ENCODE results near the gene AHCY.
"Not testable (repeated sequence)": the region's sequence is repeated elsewhere in the genome, so short reads cannot be mapped to it uniquely, and the experiment has no call there.

Gene AHCY

DNA sequence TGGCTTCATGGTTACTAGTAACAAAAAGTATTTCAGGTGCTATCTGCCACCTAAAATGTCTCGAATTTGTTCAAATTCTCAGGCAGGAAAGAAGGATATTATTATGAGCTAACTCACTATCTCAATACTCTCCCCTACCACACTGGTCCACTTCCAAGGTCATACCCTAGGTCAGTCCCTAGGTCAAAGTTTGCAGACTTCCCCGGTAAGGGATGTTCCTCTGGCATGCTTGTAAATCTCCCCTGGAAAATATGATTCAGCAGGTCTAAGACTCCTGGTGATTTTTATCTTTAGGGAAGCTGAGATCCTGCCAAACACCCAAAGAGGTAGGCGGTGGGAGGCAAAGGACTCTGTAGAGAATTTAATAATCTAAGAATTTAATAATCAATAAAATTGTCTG lies 6.7 kb downstream of the AHCY start:
- DNase-seq (ENCODE audit: low read depth), result no peak

DNA sequence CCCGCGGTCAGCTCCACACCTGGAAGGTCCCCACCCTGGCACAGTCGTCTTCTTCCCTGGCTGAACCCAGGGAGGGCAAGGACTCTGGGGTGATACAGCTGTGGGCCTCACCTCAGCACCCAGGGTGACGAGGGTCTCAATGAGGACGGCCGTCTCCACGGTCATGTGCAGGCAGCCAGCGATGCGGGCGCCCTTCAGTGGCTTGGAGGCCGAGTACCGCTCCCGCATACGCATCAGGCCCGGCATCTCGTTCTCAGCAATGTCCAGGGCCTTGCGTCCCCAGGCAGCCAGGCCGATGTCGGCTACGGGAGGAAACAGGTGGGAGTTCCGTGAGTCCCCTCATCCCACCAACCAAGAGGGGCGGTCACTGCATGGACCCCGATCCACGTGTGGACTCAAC lies 7.9 kb downstream of the AHCY start:
- DNase-seq (ENCODE audit: low read depth), result no peak

DNA sequence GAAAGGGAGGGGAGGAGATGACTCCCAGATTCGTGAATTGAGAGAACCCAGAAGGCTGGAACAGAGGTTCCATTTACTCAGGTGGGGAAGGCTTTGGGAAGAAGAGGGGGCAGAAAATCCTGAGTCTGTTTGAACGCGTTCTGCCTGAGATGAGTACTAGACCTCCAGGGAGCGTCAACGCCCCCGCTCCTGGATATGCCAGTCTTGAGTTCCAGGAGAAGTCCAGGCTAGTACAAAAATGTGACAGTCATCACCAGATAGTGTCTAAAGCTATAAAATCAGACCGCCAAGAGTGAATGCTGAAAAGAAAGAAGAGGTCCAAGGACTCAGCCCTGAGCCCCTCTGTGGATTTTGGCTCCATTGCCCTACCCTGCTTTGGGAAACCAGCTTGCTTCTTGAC lies 8.6 kb downstream of the AHCY start:
- DNase-seq (ENCODE audit: low read depth), result no peak

DNA sequence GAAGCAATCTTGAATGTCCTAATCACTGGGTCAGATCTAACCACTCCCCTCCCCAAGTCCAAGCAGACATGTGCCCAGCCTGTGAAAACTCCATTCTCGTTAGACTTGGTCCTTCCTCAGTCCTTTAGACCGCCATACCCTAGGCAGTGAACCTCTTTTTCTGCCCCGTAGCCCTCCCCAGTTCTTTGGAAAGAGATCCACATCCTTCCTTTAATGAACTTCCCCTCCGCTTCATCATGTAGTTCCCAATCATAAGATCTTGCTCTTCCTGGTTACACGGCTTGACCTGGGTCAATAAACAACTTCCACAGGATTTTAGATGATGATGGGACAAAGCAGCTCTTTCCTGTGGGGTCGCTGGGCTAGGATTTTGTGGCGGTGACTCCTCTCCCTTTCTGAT lies 9.6 kb downstream of the AHCY start:
- DNase-seq (ENCODE audit: low read depth), result no peak

DNA sequence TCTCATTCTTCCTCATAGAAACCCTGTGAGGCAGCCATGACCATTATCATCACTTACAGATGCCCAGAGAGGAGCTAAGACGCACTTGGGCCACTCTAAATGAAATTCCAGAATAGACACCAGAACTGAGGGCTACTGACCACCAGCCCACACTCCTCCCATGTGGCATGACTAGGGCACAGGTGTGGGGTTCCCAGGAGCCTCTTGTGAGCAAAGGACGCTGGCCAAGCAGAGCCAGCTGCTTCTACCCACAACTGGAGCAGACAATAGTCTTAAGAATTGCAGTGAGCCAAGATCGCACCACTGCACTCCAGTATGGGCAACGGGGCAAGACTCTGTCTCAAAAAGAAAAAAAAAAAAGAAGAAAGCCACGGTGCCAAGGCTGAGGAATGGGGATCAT lies 10.0 kb downstream of the AHCY start:
- no peak for DNase-seq (ENCODE audit: low read depth)

DNA sequence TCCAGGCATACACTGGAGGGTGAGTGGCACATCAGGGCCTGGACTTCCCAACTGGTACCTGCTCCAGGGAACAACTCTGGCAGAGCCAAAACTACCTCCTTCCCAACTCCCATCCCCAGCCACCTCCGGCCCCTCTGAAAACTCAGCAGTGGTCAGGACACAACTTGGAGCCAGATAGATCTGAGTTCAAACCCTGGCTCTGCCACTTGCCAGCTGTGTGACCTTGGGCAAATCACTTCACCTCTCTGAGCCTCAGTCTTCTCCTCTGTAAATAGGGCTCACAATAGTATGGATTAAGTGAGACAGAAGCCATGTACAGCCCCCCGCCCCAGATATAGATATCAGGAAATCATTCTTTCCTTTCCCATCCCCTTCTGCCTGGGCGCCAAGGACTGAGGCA lies 10.7 kb downstream of the AHCY start:
- DNase-seq (ENCODE audit: low read depth), result no peak

DNA sequence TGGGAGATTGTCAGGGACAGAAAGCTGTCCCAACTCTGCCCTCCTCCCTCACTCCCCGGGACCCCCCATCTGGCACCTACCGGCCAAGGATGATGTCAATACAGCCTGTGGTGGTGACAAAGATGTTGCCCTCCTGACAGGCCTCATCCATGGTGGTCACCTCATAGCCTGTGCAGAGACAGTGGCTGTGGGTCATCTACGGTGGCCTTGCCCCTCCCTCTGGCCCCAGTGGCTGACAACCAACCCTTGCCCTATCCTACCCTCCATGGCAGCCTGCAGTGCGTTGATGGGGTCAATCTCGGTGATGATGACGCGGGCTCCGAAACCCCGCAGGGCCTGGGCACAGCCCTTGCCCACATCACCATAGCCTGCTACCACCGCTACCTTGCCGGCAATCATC lies 12.7 kb downstream of the AHCY start:
- DNase-seq (ENCODE audit: low read depth), result no peak

DNA sequence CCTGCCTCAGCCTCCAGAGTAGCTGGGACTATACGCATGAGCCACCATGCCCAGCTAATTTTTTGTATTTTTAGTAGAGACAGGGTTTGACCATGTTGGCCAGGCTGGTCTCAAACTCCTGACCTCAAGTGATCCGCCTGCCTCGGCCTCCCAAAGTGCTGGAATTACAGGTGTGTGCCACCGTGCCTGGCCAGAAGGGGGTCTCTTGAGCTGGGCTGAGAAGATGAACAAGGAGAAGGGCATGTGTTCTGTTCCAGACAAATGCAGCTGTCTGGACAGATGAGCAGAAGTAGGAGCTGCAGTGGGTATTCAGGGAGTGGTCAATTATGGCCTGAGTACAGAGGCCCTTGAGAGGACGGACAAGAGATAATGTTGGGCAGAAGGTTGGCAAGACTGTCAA lies 15.7 kb downstream of the AHCY start:
- DNase-seq (ENCODE audit: low read depth), result not testable (repeated sequence)

DNA sequence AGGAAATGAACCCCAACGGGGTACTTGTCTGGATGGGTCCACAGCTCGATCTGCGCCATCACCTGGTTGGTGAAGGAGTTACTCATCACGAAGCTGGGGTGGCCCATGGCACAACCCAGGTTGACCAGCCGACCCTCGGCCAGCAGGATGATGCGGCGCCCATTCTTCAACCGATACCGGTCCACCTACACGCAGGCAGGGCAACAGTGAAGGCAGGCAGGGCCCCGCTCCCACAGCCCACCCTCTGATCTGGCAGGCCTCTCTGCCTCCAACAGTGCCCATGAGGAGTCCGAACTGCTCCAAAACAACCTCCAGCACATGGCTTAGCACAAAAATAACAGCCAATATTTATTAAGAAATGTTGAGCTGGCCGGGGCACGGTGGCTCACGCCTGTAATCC lies 17.7 kb downstream of the AHCY start:
- DNase-seq (ENCODE audit: low read depth), result no peak

DNA sequence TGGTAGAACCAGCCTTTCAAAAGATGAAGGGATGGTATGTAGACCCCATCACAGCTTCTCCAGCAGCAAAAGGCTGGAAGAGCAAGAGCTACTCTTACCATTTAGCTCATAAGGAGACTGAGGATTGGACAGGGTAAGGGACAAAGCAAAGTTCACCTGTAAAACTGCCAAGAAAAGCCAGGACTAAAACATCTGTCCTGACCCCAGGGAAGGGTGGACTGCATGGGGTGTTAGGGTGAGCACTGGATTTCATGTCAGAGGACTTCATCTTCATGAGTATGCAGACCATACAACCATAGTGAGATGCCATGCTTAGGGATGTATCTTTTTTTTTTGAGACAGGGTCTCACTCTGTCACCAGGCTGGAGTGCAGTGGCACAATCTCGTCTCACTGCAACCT lies 19.3 kb downstream of the AHCY start:
- no peak for DNase-seq (ENCODE audit: low read depth)

DNA sequence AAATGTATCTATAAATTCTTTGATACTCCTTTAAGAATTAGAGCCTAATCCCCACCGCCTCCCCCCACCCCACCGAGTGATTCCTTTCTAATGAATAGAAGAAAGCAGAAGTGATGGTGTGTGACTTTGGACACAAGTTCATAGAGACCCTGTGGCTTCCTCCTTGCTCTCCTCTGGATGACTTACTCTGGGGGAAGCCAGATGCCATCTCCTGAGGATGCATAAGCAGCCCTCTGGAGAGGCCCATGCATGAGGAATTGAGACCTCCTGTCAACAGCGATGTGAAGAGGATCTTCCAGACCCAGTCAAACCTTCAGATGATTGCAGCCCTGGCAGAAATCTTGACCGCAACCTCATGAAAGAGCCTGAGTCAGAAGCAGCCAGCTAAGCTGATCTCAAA lies 21.1 kb downstream of the AHCY start:
- no peak for DNase-seq (ENCODE audit: low read depth)

DNA sequence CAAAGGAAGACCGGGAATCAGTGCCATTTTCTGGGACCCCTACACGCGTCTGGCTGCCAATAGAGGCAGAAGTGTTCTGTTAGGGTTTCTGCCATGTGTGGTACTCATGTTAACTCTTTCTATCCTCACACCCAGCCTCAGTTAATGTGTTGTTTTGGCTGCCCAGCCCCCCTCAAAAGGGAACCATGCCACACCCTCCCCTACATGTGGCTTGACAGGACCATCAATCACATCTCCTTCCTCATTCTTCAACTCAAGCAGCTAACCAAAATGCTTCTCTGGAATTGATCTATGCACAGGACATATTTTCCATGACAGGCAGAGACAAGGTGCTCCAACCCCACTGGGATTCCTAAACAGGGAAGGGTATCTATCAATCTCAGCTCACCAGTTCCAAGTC lies 22.0 kb downstream of the AHCY start:
- no peak for DNase-seq (ENCODE audit: low read depth)

DNA sequence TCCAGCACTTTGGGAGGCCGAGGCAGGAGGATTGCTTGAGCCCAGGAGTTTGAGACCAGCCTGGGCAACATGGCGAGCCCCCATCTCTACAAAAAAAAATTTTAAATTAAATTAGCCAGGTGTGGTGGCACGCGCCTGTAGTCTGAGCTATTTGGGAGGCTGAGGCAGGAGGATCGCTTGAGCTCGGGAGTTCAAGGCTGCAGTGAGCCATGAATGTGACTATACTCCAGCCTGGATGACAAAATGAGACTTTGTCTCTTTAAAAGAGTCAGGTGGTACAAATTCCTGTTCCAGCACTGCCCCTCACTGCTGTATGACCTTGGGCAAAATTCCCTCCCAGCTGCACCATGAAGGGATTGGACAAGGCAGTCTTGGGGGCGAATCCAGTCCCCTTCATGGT lies 28.5 kb downstream of the AHCY start:
- no peak for DNase-seq (ENCODE audit: low read depth)

DNA sequence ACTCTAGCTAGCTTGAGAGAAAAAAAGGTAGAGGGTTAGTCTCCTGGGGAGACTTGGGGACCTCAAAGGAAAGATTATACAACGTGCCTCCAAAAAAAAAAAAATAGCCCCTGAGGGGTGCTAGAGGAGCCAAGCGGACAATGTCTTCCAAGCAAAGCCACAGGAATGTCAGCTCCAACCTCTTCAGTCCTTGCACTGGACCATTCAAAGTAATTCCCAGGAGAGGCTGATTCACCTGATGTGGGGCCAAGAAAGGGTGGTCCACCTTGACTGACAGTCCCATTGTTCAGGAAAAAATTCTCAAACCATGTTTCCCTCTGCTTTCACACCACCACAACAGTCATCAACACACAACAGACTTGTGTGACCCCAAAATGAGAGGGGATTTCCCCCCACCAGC lies 31.2 kb downstream of the AHCY start:
- peak; percentile 76 for DNase-seq (ENCODE audit: low read depth)

DNA sequence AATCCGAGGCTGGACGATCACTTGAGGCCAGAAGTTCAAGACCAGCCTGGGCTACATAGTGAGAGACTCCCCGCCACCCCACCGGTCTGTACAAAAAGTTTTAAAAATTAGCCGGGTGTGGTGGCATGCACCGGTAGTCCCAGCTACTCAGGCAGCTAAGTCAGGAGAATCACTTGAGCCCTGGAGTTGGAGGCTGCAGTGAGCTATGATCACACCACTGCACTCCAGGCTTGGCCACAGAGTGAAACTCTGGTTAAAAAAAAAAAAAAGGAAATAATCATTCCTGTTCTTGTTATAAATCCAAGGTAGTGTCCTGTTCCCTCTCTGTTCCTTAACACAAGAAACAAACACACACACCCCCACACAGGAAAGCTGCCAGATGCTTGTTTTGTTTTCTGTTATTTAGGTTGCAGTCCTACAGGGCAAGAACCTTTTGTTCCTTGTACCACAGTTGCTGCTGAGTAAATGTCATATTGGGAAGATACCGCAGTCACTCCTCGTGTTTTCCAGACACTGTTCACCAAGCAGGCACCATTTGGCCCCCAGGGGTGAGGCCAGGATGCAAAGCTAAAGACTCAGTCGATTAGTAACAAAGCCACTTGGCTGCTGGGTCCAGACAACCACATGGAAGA lies 33.0 kb downstream of the AHCY start:
- DNase-seq (ENCODE audit: low read depth), result no peak

DNA sequence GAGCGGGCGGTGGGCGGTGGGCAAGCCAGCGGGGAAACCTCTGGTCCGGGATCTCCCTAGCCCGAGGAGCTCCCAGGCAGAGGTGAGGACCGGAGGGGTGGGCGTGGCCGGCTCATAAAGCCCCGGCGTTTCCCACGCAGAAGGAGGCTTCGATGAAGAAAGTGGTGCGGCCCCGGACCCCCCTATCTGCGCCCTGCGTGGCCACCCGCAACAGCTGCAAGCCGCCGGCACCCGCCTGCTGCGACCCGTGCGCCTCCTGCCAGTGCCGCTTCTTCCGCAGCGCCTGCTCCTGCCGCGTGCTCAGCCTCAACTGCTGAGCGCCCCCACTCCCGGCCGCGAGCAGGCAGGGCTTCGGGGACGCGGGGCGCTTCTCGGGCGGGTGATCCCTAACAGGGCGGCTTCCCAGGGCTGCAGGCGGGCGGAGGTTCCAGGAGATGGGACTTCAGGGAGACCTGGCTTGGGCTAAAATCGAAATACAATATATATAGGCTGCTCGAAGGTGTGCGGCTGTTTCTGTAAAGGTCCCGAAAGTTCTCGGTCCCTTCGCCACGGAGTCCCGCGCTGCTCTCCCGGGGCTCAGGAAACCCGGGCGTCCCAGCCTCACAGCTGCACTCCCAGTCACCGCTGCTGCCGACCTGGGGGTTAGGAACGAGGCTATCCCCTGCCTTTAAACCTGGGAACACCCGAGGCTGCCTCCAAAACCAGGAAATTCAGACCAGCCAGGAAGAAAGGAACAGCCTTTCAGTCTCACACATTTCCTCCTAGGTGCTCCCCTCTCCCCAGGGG lies 34.1 kb downstream of the AHCY start:
- no peak for DNase-seq (ENCODE audit: low read depth)

DNA sequence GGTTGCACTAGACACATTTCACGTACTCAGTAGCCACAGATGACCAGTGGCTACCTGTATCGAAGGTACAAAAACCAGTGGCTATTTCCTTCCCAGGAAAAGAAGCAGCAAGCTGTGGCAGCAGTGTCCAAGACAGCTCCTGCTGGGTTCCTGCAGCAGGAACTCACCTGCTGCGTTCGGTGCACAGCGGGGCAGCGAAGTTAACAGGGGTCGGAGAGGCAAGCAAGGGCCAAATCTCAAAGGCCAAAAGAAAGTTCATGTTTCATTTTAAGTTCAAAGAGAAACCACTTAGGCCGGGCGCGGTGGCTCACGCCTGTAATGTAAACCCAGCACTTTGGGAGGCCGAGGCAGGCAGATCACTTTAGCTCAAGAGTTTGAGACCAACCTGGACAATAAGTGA lies 35.0 kb downstream of the AHCY start:
- DNase-seq (ENCODE audit: low read depth), result no peak

DNA sequence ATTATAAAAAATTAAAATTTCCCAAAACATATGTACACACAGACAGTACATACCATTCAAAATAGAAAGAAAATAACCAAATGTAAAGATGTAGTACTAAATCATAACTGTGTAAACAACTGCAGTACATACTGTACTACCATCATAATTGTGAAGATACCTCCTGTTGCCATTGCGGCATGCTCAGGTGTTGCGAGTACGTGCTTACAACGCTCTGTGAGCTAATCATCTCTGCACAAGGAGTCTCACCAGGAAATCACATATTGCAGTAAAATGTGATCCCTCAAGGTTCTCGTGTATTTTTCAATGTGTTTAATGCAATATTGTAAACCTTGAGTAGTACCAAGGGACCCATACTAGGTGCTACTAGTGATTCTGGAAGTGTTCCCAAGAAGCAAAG lies 39.0 kb downstream of the AHCY start:
- no peak for DNase-seq (ENCODE audit: low read depth)

DNA sequence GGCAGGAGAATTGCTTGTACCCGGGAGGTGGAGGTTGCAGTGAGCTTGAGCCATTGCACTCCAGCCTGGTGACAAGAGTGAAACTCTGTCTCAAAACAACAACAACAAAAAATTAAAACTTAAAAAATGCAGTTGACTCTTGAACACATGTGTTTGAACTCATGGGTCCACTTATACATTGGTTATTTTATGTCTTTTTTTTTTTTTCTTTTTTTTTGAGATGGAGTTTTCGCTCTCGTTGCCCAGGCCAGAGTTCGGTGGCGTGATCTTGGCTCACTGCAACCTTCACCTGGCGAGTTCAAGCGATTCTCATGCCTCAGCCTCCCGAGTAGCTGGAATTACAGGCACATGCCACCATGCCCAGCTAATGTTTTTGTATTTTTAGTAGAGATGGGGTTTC lies 39.7 kb downstream of the AHCY start:
- DNase-seq (ENCODE audit: low read depth), result not testable (repeated sequence)

DNA sequence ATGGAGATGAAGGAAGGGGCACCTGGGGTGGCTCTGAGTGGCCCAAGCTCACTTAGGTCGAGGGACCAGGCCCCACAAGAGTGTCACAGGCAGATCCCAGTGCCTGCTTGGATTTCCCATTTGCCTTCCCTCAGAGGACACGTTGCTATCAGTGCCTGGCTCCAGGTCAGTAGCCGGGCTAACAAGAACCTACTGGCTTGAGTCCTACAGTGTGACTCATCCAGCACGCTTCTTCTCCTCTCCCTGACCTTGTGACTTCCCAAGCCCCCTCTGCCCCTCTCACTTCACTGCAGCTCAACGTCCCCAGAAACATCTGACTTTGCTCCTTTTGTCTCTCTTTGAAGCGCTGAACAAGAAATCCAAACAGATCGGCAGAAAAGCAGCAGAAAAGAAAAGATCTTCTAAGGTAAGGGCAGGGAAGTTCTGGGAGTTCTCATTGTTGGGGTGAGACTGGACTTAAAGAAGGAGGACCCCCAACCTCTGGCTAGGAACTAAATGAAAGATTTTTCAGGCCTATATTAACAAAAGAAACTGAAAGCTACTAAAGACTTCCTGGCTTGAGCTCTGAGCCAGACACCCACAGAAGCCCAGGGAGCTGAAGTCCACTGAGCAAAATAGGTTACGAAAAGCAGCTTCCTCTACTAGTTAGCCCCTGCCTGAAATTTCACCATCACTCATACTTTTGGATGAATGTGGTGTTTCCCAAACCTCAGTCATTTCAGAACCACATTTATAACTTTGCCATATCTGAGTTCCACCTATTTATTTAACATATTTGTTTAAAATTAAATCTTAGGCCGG lies 40.5 kb downstream of the AHCY start:
- DNase-seq (ENCODE audit: low read depth), result no peak

DNA sequence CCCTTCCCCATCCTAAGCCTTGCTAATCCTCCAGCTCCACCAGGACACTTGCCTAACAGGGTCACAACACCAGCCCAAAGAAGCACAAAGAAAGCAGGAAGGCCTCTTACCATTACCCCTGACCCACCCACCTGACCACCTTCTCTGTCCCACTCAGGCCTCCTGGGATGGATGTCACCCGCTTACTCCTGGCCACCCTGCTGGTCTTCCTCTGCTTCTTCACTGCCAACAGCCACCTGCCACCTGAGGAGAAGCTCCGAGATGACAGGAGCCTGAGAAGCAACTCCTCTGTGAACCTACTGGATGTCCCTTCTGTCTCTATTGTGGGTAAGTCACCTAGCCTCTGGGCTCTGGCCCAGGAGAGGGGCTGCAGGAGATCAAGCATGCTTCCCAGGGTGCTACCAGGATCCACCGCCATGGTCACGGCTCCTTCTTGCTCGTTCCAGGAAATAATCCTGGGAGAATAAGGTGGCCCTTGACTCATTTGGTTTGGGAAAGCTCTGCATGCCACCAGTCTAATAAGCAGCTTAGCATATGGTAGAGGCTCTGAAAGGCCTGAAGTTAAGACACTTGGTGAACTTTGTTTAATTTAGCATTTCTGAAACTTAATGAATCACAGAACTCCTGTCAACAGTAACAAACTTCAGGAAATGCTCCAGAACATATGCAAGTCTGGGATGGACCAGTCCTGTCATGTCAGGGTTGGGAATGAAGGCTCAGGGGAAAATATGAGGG lies 42.8 kb downstream of the AHCY start:
- DNase-seq (ENCODE audit: low read depth), result no peak

DNA sequence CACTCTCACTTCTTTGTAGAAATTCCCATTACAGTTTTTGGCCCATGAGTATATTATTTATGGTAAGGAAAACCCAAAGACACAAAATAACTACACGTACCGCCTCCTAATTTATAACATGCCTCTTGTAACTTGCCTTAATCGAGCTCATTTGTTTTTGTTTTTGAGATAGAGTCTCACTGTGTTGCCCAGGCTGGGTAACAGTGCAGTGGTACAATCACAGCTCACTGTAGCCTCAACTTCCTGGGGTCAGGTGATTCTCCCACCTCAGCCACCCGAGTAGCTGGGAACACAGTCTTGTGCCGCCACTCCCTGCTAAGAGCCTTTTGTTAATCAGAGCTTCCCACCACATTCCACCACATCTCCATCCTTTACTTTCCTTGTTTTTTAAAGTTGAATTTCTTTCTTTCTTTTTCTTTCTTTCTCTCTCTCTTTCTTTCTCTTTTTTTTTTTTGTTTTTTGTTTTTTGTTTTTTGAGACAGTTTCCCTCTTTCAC lies 46.5 kb downstream of the AHCY start:
- no peak for DNase-seq (ENCODE audit: low read depth)
